Fibroblast of pulmonary artery (primary cell): ENCODE results near the gene HLA-B.
"Not testable (repeated sequence)": the region's sequence is repeated elsewhere in the genome, so short reads cannot be mapped to it uniquely, and the experiment has no call there.

Source experiments
- DNase-seq: peaks from one replicate; pipeline ENCODE4 v3.0.0-alpha.2; 2010; ENCODE audit warnings: low read depth
- H3K4me3 ChIP-seq: replicated peaks from 2 replicates; pipeline ENCODE4 v1.5.1; 2011; ENCODE audit warnings: low read depth, mild to moderate bottlenecking, control low read depth, low read length, moderate library complexity
- TF ChIP-seq, protein P1 (sequence below): IDR thresholded peaks from 2 replicates; pipeline ENCODE4 v1.5.1; 2011; ENCODE audit warnings: mild to moderate bottlenecking, control low read depth, low read length, inconsistent platforms; ENCODE audit errors: missing control alignments

The HLA-B gene

GRCh38 chr6:31356946-31357466, at the start of gene HLA-B:
HLA-B (minus strand) TSS chr6:31357179; CDS start chr6:31357158, 21 bp downstream.
- peak; percentile 86 for DNase-seq
- H3K4me3 ChIP-seq, result peak within 1 kb of the TSS; percentile 68
- TF ChIP-seq, protein P1, sequence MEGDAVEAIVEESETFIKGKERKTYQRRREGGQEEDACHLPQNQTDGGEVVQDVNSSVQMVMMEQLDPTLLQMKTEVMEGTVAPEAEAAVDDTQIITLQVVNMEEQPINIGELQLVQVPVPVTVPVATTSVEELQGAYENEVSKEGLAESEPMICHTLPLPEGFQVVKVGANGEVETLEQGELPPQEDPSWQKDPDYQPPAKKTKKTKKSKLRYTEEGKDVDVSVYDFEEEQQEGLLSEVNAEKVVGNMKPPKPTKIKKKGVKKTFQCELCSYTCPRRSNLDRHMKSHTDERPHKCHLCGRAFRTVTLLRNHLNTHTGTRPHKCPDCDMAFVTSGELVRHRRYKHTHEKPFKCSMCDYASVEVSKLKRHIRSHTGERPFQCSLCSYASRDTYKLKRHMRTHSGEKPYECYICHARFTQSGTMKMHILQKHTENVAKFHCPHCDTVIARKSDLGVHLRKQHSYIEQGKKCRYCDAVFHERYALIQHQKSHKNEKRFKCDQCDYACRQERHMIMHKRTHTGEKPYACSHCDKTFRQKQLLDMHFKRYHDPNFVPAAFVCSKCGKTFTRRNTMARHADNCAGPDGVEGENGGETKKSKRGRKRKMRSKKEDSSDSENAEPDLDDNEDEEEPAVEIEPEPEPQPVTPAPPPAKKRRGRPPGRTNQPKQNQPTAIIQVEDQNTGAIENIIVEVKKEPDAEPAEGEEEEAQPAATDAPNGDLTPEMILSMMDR, result no peak

DNA sequence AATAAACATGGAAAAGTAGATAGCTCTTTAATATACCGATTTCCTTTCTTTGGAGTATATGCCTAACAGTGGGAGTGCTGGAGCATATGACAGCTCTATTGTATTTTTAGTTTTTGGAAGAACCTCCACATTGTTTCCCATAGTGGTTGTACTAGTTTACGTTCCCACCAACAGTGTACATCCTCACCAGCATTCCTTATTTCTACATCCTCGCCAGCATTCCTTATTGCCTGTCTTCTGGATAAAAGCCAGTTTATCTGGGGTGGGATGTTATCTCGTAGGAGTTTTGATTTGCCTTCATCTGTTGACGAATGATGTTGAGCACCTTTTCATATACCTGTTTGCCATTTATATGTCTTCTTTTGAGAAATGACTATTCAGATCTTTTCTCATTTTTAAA, 49.0 kb upstream of the HLA-B start:
- DNase-seq, result no peak
- no peak overlapping the region for H3K4me3 ChIP-seq
- TF ChIP-seq, protein P1, result no peak

DNA sequence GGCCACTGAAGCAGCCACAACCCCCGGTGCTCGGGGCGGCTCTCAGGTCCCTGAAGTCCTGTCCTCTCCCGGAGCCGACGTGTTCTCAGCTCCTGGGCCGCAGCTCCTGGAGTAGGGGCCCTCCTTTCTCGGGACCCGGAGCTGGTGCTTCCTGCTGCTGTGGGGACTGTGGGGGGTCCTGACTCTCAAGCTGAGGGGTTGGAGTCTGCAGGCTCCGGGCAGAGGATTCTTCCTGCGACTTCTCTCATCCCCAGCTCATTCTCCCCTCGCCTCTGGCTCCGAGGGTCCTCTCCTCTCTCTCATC, 47.0 kb upstream of the HLA-B start:
- DNase-seq, result not testable (repeated sequence)
- peak overlapping the region; percentile 70 for H3K4me3 ChIP-seq

GRCh38 chr6:31403283-31404060, 46.5 kb upstream of the HLA-B start, which contains the start of gene MICA:
MICA (plus strand) TSS chr6:31403595; CDS start chr6:31403633, 38 bp downstream.
- peak within 1 kb of the TSS; percentile 70 for H3K4me3 ChIP-seq
- TF ChIP-seq, protein P1, result no peak
- DNase-seq, result peak; percentile 82

DNA sequence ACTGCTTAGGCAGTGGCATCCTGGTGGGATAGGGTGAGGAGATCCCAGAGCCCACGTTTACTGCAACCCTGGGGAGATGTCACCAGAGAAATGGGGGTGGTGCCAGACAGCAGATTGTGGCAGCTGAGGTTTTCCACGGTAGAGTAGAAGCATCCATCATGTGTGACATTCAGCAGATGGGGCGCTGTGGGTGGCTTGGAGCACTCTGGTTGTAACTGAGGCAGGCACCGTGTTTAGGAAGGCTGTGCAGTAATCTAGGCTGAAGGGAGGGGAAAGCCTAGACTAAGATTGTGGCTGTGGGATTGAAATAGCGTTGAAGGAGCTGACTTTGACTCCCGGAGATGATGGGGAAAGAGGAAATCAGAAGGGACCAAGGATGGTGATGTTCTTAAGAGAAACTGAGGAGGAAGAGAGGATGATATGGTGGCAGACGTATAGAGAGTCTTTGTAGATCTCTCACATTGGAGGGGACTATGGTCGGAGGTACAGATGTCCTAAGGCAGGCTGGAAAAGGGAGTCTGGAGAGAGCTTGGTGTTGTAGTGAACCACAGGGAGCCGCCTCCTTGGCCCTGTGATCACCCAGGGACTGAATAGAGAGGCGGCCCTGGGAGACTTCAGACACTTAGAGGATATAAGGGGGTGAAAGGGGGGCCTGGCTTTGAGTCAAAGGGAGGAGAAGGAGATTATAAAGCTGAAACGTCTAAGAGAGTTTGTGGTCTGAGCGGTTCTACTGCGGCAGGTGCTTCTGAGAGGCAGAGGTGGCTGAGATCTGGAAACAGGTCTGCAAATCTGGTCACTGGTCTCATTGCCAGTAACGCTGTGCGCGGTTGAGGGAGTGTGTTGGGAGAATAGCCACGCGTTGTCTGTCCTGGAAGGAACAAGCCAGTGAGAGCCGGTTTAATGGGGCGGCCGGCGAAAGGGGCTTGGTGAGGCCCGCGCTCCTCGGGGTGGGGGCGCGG, 45.6 kb upstream of the HLA-B start:
- DNase-seq, result peak; percentile 18
- TF ChIP-seq, protein P1, result no peak
- peak overlapping the region; percentile 70 for H3K4me3 ChIP-seq

GRCh38 chr6:31401403-31401802, 44.4 kb upstream of the HLA-B start:
- TF ChIP-seq, protein P1, result no peak
- peak; percentile 87 for DNase-seq
- peak overlapping the region; percentile 70 for H3K4me3 ChIP-seq
